Stimulated activated naive CD8-positive, alpha-beta T cell treated with anti-CD3 and anti-CD28 coated beads, Interleukin-15, amount 100 ng/mL, for 72 hours (primary cell): ENCODE results near the gene HTT-AS.

Experiments
- ATAC-seq: fragments of 150-1000 bp; cut with Tn5 transposase; 2 replicates; pipeline ENCODE4 v1.10.0; 2021; ENCODE audit warnings: mild to moderate bottlenecking, moderate library complexity
- DNase-seq, 2 donors: peaks; one replicate each; pipeline ENCODE4 v3.0.0; 2021 to 2022
- H3K27ac Mint-ChIP-seq, 2 donors: one replicate each; pipeline ENCODE4 v1.8.0; 2022; ENCODE audit warnings: mild to moderate bottlenecking in 2 of 2, mixed read lengths in 2 of 2, moderate library complexity in 2 of 2
- H3K27me3 Mint-ChIP-seq: one replicate; pipeline ENCODE4 v1.8.0; 2022; ENCODE audit warnings: mixed read lengths
- H3K4me1 Mint-ChIP-seq: one replicate; pipeline ENCODE4 v1.8.0; 2022; ENCODE audit warnings: mild to moderate bottlenecking, mixed read lengths
- H3K4me3 Mint-ChIP-seq, 2 donors: one replicate each; pipeline ENCODE4 v1.8.0; 2022; ENCODE audit warnings: mild to moderate bottlenecking in 2 of 2, mixed read lengths in 2 of 2, moderate library complexity in 1 of 2
- H3K9me3 Mint-ChIP-seq, 2 donors: one replicate each; pipeline ENCODE4 v1.8.0; 2022; ENCODE audit warnings: mixed read lengths in 2 of 2

Gene HTT-AS

GRCh38 chr4:3046162-3046561, 28.2 kb downstream of the HTT-AS start:
- Mint-ChIP-seq H3K4me3 (peak overlapping the region; percentile 26 to 39), H3K9me3 (peaks cover 7 to 8% of the 10 kb centered on the region in 2 donors), H3K27me3 (peaks cover 14% of the 10 kb centered on the region), H3K4me1 (peaks cover 59% of the 10 kb centered on the region), H3K27ac (no peak overlapping the region)
- ATAC-seq (no peak), DNase-seq (no peak)

- Mint-ChIP-seq H3K4me1 (peaks cover 67% of the 10 kb centered on the region), H3K4me3 (peak overlapping the region; percentile 62 to 73), H3K27me3 (peaks cover 23% of the 10 kb centered on the region), H3K9me3 (peaks cover 7 to 8% of the 10 kb centered on the region in 2 donors), H3K27ac (peak overlapping the region; percentile 62 to 90)
- DNase-seq, result peak; percentile 39 to 74
- peak; percentile 41 for ATAC-seq
Measured at GRCh38 chr4:3044870-3045819, 29.2 kb downstream of the HTT-AS start.

GRCh38 chr4:3043282-3044020, 30.9 kb downstream of the HTT-AS start:
- no peak overlapping the region for H3K27ac Mint-ChIP-seq
- H3K4me3 Mint-ChIP-seq, result no peak overlapping the region

GRCh38 chr4:3042226-3042625, 32.1 kb downstream of the HTT-AS start:
- Mint-ChIP-seq H3K4me1 (peaks cover 68% of the 10 kb centered on the region), H3K9me3 (peaks cover 7 to 8% of the 10 kb centered on the region in 2 donors), H3K27me3 (peaks cover 31% of the 10 kb centered on the region), H3K27ac (peak overlapping the region in 1 of 2 donors; percentile 80), H3K4me3 (peak overlapping the region; percentile 82 to 90)
- DNase-seq (no peak), ATAC-seq (no peak)

More at GRCh38 chr4:3043282-3044020, 30.9 kb downstream of the HTT-AS start:
- no peak for ATAC-seq
- H3K4me1 Mint-ChIP-seq, result peaks cover 68% of the 10 kb centered on the region
- peaks cover 7 to 8% of the 10 kb centered on the region in 2 donors for H3K9me3 Mint-ChIP-seq
- H3K27me3 Mint-ChIP-seq, result peaks cover 30% of the 10 kb centered on the region
- no peak for DNase-seq

GRCh38 chr4:3041192-3042142, 32.9 kb downstream of the HTT-AS start:
- peak overlapping the region; percentile 19 to 91 for H3K27ac Mint-ChIP-seq
- H3K4me1 Mint-ChIP-seq, result peaks cover 70% of the 10 kb centered on the region
- H3K27me3 Mint-ChIP-seq, result peaks cover 31% of the 10 kb centered on the region
- DNase-seq (peak; percentile 30 to 41), ATAC-seq (peak; percentile 53)
- peak overlapping the region; percentile 82 to 90 for H3K4me3 Mint-ChIP-seq
- H3K9me3 Mint-ChIP-seq, result peaks cover 7 to 8% of the 10 kb centered on the region in 2 donors

- Mint-ChIP-seq H3K27ac (peak overlapping the region in 1 of 2 donors; percentile 19), H3K9me3 (peaks cover 4% of the 10 kb centered on the region in 2 donors), H3K27me3 (peaks cover 31% of the 10 kb centered on the region), H3K4me3 (peak overlapping the region; percentile 82 to 90), H3K4me1 (peaks cover 61% of the 10 kb centered on the region)
- ATAC-seq (no peak), DNase-seq (no peak)
Measured at GRCh38 chr4:3040452-3041191, 33.7 kb downstream of the HTT-AS start.

- ATAC-seq (no peak), DNase-seq (no peak)
- H3K4me1 Mint-ChIP-seq, result peaks cover 53% of the 10 kb centered on the region
- no peak overlapping the region for H3K4me3 Mint-ChIP-seq
- no peak overlapping the region for H3K27ac Mint-ChIP-seq
- peaks cover 31% of the 10 kb centered on the region for H3K27me3 Mint-ChIP-seq
- H3K9me3 Mint-ChIP-seq, result no peaks in the 10 kb centered on the region
Measured at GRCh38 chr4:3039706-3040366, 34.5 kb downstream of the HTT-AS start.

- Mint-ChIP-seq H3K4me1 (peaks cover 43% of the 10 kb centered on the region), H3K27ac (peak overlapping the region in 1 of 2 donors; percentile 38), H3K4me3 (peak overlapping the region; percentile 68 to 69), H3K27me3 (peaks cover 31% of the 10 kb centered on the region), H3K9me3 (no peaks in the 10 kb centered on the region)
- peak; percentile 42 for ATAC-seq
- DNase-seq, result no peak
Measured at GRCh38 chr4:3037957-3038461, 36.3 kb downstream of the HTT-AS start.

- DNase-seq (no peak), ATAC-seq (no peak)
- Mint-ChIP-seq H3K4me3 (no peak overlapping the region), H3K27ac (no peak overlapping the region), H3K9me3 (no peaks in the 10 kb centered on the region), H3K4me1 (peaks cover 29% of the 10 kb centered on the region), H3K27me3 (peaks cover 19% of the 10 kb centered on the region)
Measured at GRCh38 chr4:3036131-3036952, 38.0 kb downstream of the HTT-AS start.

- peaks cover 13% of the 10 kb centered on the region for H3K27me3 Mint-ChIP-seq
- peaks cover 22% of the 10 kb centered on the region for H3K4me1 Mint-ChIP-seq
- no peaks in the 10 kb centered on the region for H3K9me3 Mint-ChIP-seq
- DNase-seq (no peak), ATAC-seq (no peak)
- no peak overlapping the region for H3K27ac Mint-ChIP-seq
- no peak overlapping the region for H3K4me3 Mint-ChIP-seq
Measured at GRCh38 chr4:3035674-3036073, 38.7 kb downstream of the HTT-AS start.

GRCh38 chr4:3035249-3035648, 39.1 kb downstream of the HTT-AS start:
- H3K9me3 Mint-ChIP-seq, result no peaks in the 10 kb centered on the region
- ATAC-seq (no peak), DNase-seq (no peak)
- no peak overlapping the region for H3K4me3 Mint-ChIP-seq
- H3K27me3 Mint-ChIP-seq, result peaks cover 9% of the 10 kb centered on the region
- no peak overlapping the region for H3K27ac Mint-ChIP-seq
- H3K4me1 Mint-ChIP-seq, result peaks cover 18% of the 10 kb centered on the region

- Mint-ChIP-seq H3K9me3 (no peaks in the 10 kb centered on the region), H3K27me3 (peaks cover 5% of the 10 kb centered on the region), H3K4me1 (peaks cover 18% of the 10 kb centered on the region), H3K4me3 (no peak overlapping the region), H3K27ac (no peak overlapping the region)
- DNase-seq (no peak), ATAC-seq (no peak)
Measured at GRCh38 chr4:3034231-3034630, 40.1 kb downstream of the HTT-AS start.
